Measurements from ENCODE around the gene GTF2A1L. TPM values are rescaled to one million over a fixed set of nuclear protein-coding genes. Genes with fewer than 3 reads are reported as not detected.

The GTF2A1L gene
- total and polyA plus RNA-seq, 2 experiments from 2014 or later: 0.65 to 0.94 TPM

DNA sequence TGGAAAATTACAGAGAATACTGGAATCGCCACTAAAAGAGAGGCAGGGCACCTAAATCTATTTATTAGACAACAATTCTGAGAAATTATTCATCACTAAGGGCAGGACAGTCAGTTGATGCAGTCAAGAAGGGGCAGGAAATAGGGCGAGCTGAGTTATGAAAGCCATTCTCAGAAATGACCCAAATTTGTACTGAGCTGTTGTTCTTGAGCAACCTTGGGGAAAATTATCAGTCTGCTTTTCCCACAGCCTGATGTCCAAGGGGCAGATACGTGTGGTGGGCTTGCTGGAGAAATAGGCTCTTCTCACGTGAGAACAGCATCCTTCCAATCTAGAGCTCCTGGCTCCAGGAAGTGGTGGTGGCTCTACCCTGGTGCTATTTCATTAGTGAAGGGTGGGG is 49.1 kb upstream of the GTF2A1L start:
- ATAC-seq: no peak
- Histone ChIP-seq H2AFZ (no peak overlapping the region), H3K27me3 (ENCODE audit: insufficient read depth) (no peaks in the 10 kb centered on the region), H4K20me1 (replicated peaks; ENCODE audit: insufficient read depth) (no peaks in the 10 kb centered on the region), H3K4me1 (ENCODE audit: insufficient read depth) (no peaks in the 10 kb centered on the region), H3F3A (replicated peaks; ENCODE audit: low read depth) (no peaks in the 10 kb centered on the region), H3K4me3 (no peak overlapping the region), H3K9me2 (ENCODE audit: insufficient read depth) (no peaks in the 10 kb centered on the region), H3K79me2 (replicated peaks; ENCODE audit: insufficient read depth) (no peaks in the 10 kb centered on the region), H3K27ac (ENCODE audit: low read depth) (no peak overlapping the region), H3K4me2 (no peak overlapping the region), H3K36me3 (ENCODE audit: insufficient read depth) (no peaks in the 10 kb centered on the region)
- TF ChIP-seq, protein P1, sequence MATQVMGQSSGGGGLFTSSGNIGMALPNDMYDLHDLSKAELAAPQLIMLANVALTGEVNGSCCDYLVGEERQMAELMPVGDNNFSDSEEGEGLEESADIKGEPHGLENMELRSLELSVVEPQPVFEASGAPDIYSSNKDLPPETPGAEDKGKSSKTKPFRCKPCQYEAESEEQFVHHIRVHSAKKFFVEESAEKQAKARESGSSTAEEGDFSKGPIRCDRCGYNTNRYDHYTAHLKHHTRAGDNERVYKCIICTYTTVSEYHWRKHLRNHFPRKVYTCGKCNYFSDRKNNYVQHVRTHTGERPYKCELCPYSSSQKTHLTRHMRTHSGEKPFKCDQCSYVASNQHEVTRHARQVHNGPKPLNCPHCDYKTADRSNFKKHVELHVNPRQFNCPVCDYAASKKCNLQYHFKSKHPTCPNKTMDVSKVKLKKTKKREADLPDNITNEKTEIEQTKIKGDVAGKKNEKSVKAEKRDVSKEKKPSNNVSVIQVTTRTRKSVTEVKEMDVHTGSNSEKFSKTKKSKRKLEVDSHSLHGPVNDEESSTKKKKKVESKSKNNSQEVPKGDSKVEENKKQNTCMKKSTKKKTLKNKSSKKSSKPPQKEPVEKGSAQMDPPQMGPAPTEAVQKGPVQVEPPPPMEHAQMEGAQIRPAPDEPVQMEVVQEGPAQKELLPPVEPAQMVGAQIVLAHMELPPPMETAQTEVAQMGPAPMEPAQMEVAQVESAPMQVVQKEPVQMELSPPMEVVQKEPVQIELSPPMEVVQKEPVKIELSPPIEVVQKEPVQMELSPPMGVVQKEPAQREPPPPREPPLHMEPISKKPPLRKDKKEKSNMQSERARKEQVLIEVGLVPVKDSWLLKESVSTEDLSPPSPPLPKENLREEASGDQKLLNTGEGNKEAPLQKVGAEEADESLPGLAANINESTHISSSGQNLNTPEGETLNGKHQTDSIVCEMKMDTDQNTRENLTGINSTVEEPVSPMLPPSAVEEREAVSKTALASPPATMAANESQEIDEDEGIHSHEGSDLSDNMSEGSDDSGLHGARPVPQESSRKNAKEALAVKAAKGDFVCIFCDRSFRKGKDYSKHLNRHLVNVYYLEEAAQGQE (IDR thresholded peaks at IDR 0.05; ENCODE audit: unreplicated experiment): no peak
- TF ChIP-seq STAT1 (IDR thresholded peaks at IDR 0.05; ENCODE audit: unreplicated experiment): no peak
- TF ChIP-seq, protein P2, sequence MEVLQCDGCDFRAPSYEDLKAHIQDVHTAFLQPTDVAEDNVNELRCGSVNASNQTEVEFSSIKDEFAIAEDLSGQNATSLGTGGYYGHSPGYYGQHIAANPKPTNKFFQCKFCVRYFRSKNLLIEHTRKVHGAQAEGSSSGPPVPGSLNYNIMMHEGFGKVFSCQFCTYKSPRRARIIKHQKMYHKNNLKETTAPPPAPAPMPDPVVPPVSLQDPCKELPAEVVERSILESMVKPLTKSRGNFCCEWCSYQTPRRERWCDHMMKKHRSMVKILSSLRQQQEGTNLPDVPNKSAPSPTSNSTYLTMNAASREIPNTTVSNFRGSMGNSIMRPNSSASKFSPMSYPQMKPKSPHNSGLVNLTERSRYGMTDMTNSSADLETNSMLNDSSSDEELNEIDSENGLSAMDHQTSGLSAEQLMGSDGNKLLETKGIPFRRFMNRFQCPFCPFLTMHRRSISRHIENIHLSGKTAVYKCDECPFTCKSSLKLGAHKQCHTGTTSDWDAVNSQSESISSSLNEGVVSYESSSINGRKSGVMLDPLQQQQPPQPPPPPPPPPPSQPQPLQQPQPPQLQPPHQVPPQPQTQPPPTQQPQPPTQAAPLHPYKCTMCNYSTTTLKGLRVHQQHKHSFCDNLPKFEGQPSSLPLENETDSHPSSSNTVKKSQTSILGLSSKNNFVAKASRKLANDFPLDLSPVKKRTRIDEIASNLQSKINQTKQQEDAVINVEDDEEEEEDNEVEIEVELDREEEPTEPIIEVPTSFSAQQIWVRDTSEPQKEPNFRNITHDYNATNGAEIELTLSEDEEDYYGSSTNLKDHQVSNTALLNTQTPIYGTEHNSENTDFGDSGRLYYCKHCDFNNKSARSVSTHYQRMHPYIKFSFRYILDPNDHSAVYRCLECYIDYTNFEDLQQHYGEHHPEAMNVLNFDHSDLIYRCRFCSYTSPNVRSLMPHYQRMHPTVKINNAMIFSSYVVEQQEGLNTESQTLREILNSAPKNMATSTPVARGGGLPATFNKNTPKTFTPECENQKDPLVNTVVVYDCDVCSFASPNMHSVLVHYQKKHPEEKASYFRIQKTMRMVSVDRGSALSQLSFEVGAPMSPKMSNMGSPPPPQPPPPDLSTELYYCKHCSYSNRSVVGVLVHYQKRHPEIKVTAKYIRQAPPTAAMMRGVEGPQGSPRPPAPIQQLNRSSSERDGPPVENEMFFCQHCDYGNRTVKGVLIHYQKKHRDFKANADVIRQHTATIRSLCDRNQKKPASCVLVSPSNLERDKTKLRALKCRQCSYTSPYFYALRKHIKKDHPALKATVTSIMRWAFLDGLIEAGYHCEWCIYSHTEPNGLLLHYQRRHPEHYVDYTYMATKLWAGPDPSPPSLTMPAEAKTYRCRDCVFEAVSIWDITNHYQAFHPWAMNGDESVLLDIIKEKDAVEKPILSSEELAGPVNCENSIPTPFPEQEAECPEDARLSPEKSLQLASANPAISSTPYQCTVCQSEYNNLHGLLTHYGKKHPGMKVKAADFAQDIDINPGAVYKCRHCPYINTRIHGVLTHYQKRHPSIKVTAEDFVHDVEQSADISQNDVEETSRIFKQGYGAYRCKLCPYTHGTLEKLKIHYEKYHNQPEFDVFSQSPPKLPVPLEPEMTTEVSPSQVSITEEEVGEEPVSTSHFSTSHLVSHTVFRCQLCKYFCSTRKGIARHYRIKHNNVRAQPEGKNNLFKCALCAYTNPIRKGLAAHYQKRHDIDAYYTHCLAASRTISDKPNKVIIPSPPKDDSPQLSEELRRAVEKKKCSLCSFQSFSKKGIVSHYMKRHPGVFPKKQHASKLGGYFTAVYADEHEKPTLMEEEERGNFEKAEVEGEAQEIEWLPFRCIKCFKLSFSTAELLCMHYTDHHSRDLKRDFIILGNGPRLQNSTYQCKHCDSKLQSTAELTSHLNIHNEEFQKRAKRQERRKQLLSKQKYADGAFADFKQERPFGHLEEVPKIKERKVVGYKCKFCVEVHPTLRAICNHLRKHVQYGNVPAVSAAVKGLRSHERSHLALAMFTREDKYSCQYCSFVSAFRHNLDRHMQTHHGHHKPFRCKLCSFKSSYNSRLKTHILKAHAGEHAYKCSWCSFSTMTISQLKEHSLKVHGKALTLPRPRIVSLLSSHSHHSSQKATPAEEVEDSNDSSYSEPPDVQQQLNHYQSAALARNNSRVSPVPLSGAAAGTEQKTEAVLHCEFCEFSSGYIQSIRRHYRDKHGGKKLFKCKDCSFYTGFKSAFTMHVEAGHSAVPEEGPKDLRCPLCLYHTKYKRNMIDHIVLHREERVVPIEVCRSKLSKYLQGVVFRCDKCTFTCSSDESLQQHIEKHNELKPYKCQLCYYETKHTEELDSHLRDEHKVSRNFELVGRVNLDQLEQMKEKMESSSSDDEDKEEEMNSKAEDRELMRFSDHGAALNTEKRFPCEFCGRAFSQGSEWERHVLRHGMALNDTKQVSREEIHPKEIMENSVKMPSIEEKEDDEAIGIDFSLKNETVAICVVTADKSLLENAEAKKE (CRISPR knock-in tag; IDR thresholded peaks at IDR 0.05): no peak
- no peak for TF ChIP-seq CTCF (conservative IDR thresholded peaks at IDR 0.05; ENCODE audit: low read depth in 2 of 2)
- no peak for TF ChIP-seq ZNF114 (CRISPR knock-in tag; IDR thresholded peaks at IDR 0.05)
- TF ChIP-seq CREB1 (CRISPR knock-in tag; IDR thresholded peaks at IDR 0.05; ENCODE audit: low read depth): no peak
- TF ChIP-seq EZH2phosphoT487 (IDR thresholded peaks at IDR 0.05; ENCODE audit: unreplicated experiment): no peak
- TF ChIP-seq ZNF331 (CRISPR knock-in tag; IDR thresholded peaks at IDR 0.05; ENCODE audit: low read depth): no peak
- TF ChIP-seq ETS1 (IDR thresholded peaks at IDR 0.05): no peak
- no peak for TF ChIP-seq EZH2 (IDR thresholded peaks at IDR 0.05; ENCODE audit: low read depth, unreplicated experiment)
- no peak for TF ChIP-seq NANOG (IDR thresholded peaks at IDR 0.05; ENCODE audit: borderline replicate concordance)
- TF ChIP-seq JUNB (IDR thresholded peaks at IDR 0.05; ENCODE audit: unreplicated experiment): no peak
- no peak for TF ChIP-seq POLR2AphosphoS5 (IDR thresholded peaks at IDR 0.05; ENCODE audit: low read depth)
- Mint-ChIP-seq H3K9me3 (no peaks in the 10 kb centered on the region), H3K27me3 (ENCODE audit: insufficient read depth, low read depth, poor library complexity) (peaks cover 6% of the 10 kb centered on the region), H3K4me1 (peaks cover 6% of the 10 kb centered on the region), H3K4me3 (no peak overlapping the region), H3K36me3 (ENCODE audit: low read depth) (no peaks in the 10 kb centered on the region; the same call in 2 of the 3 replicates), H3K27ac (no peak overlapping the region)
- no peak for DNase-seq (ENCODE audit: low spot score)
